ENCODE results near the gene MYO1H. TPM values are rescaled to one million over a fixed set of nuclear protein-coding genes. Genes with fewer than 3 reads are reported as not detected.

Gene MYO1H
- total and polyA plus RNA-seq, 10 donors = 0.05 TPM; not detected in 9

DNA sequence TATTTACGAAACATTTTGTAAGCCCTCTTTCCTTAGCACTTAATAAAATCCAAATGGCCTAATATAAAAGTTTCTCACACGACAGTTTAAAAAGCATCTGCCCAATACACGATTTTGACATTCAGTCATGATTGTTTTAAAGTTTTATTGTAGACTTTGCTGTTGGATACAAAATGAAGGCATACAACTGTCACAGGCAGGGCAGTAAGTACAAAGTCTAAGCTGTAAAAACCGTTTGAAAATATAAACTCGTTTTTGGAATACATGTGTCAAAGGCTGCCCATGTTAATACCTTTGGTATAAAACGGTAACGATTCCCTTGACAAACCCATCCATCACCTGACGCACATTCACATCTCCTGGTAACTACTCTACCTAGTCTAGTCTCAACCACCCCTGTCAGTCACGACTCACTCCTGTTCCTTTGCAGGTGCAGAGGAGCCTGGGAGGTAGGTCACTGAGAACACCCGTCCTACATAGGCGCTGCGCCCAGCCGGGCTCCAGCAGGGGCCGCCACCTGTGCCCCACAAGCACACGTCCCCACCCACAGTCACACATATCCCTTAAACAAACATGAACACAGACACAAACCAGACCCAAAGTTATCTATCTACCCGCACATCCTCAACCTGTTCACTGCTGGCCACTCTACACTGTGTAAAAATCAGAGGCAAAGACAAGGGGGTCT lies 102.3 kb downstream of the MYO1H start:
- DNase-seq = no peak
- TF ChIP-seq, protein P1, sequence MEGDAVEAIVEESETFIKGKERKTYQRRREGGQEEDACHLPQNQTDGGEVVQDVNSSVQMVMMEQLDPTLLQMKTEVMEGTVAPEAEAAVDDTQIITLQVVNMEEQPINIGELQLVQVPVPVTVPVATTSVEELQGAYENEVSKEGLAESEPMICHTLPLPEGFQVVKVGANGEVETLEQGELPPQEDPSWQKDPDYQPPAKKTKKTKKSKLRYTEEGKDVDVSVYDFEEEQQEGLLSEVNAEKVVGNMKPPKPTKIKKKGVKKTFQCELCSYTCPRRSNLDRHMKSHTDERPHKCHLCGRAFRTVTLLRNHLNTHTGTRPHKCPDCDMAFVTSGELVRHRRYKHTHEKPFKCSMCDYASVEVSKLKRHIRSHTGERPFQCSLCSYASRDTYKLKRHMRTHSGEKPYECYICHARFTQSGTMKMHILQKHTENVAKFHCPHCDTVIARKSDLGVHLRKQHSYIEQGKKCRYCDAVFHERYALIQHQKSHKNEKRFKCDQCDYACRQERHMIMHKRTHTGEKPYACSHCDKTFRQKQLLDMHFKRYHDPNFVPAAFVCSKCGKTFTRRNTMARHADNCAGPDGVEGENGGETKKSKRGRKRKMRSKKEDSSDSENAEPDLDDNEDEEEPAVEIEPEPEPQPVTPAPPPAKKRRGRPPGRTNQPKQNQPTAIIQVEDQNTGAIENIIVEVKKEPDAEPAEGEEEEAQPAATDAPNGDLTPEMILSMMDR (IDR thresholded peaks at IDR 0.05 in 8 of 11, conservative IDR thresholded peaks at IDR 0.05 in 3 of 11) = no peak
- TF ChIP-seq POLR2AphosphoS5 (IDR thresholded peaks at IDR 0.05) (peak in 1 of 3 donors; percentile 16), POLR2A (IDR thresholded peaks at IDR 0.05) (no peak)
- no peaks in the 10 kb centered on the region for H3K9me3 ChIP-seq
- H3K4me1 ChIP-seq = peaks cover 0 to 38% (median 11%) of the 10 kb centered on the region in 6 donors
- intact Hi-C loops (cut with DNase I; ENCODE audit: low total_unique reads) = no loop called here
- 85 to 88% (median 87%) methylated on average over 16 of the region's 16 CpGs for WGBS, 5 donors
- peaks cover 0 to 100% (median 80%) of the 10 kb centered on the region in 6 donors for H3K36me3 ChIP-seq
- H3K4me3 ChIP-seq = no peak overlapping the region
- no peaks in the 10 kb centered on the region for H3K27me3 ChIP-seq (replicated peaks in 1 of 7)
- peak overlapping the region in 4 of 8 donors; percentile 38 to 68 (median 49) for H3K27ac ChIP-seq

DNA sequence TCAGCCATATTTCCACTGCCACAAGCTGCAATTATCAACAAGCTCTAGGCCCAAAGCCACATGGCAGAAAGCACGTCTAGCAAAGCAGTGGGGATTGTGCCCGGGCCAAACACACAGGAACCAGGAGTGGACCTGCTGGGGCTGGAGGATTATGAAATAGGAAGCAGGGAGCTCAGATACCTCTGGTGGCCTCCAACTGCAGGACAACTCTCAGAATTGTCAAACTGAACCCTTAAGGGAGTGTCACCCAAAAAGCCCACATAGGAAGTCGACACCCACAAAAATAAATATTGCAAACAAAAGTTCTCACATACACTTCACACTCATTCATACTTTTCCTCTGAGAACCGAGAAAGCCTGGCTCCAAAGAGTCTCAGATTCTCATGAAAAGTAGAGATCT lies 103.3 kb downstream of the MYO1H start:
- DNase-seq = no peak
- peaks cover 0 to 38% (median 11%) of the 10 kb centered on the region in 6 donors for H3K4me1 ChIP-seq
- intact Hi-C loops (cut with DNase I; ENCODE audit: low total_unique reads) = no loop called here
- no peaks in the 10 kb centered on the region for H3K9me3 ChIP-seq
- TF ChIP-seq, protein P1 (IDR thresholded peaks at IDR 0.05 in 8 of 11, conservative IDR thresholded peaks at IDR 0.05 in 3 of 11) = no peak
- TF ChIP-seq POLR2A (IDR thresholded peaks at IDR 0.05) (no peak), POLR2AphosphoS5 (IDR thresholded peaks at IDR 0.05) (no peak)
- H3K36me3 ChIP-seq = peaks cover 5 to 100% (median 88%) of the 10 kb centered on the region in 6 donors
- WGBS, 5 donors = 36 to 70% (median 45%) methylated on average over 4 of the region's 4 CpGs
- no peak overlapping the region for H3K4me3 ChIP-seq
- no peaks in the 10 kb centered on the region for H3K27me3 ChIP-seq (replicated peaks in 1 of 7)
- H3K27ac ChIP-seq = peak overlapping the region in 5 of 8 donors; percentile 38 to 68 (median 56)

DNA sequence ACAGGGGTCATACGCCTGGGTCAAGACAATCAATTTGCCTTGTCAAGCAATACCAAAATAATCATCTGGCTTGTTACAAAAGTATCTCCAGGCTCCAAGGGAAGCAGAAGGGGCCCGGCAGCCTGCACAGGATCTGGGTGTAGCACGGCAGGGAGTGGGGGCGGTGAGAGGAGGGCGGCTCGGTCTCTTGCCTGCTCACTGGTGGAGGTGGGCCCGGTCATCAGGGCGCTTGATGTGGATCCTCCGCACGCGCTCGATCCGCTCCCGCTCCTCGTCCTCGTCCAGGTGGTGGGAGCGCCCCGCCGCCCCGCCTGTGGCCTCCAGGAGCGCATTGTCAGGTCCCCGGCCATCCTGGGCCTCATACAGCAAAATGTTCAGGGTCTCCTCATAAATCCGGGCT lies 103.7 kb downstream of the MYO1H start:
- TF ChIP-seq, protein P1 (IDR thresholded peaks at IDR 0.05 in 8 of 11, conservative IDR thresholded peaks at IDR 0.05 in 3 of 11) = no peak
- TF ChIP-seq POLR2AphosphoS5 (IDR thresholded peaks at IDR 0.05) (peak in 2 of 3 donors; percentile 4 to 43), POLR2A (IDR thresholded peaks at IDR 0.05) (no peak)
- Histone ChIP-seq H3K4me1 (peaks cover 0 to 38% (median 11%) of the 10 kb centered on the region in 6 donors), H3K9me3 (no peaks in the 10 kb centered on the region), H3K27ac (peak overlapping the region in 6 of 8 donors; percentile 38 to 68 (median 51)), H3K36me3 (peaks cover 5 to 100% (median 89%) of the 10 kb centered on the region in 6 donors), H3K27me3 (replicated peaks in 1 of 7) (no peaks in the 10 kb centered on the region), H3K4me3 (no peak overlapping the region)
- DNase-seq = no peak
- intact Hi-C loops (cut with DNase I; ENCODE audit: low total_unique reads) = no loop called here
- WGBS, 5 donors = 73 to 87% (median 84%) methylated on average over 19 to 23 of the region's 23 CpGs

DNA sequence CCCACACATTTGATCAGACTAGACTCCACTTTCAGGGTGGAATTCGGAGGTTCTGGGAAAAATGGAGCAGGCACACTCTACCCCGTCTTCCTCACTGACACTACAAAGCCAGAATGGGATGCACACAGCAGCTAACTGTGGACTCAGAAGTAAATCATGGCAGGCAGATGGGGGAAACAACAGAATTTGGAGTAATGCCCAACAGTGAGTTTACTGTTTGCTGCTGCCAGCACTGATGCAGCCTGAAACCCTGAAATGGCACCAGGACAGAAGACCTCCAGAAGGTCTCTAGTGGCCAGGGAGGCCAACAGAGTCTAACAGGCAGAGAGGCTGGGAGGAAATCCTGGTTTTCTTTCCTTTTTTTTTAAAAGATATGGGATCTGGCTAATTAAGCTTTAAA lies 104.8 kb downstream of the MYO1H start:
- no peak for DNase-seq

More for the DNA sequence above, 104.8 kb downstream of the MYO1H start:
- intact Hi-C loops (cut with DNase I; ENCODE audit: low total_unique reads) = no loop called here
- 73 to 95% (median 88%) methylated on average over 2 of the region's 2 CpGs for WGBS, 5 donors
- Histone ChIP-seq H3K4me3 (no peak overlapping the region), H3K27ac (peak overlapping the region in 4 of 8 donors; percentile 13 to 68 (median 51)), H3K36me3 (peaks cover 5 to 100% (median 89%) of the 10 kb centered on the region in 6 donors), H3K4me1 (peaks cover 0 to 42% (median 11%) of the 10 kb centered on the region in 6 donors), H3K9me3 (no peaks in the 10 kb centered on the region), H3K27me3 (replicated peaks in 1 of 7) (no peaks in the 10 kb centered on the region)
- TF ChIP-seq POLR2A (IDR thresholded peaks at IDR 0.05) (no peak), POLR2AphosphoS5 (IDR thresholded peaks at IDR 0.05) (no peak)
- TF ChIP-seq, protein P1 (IDR thresholded peaks at IDR 0.05 in 8 of 11, conservative IDR thresholded peaks at IDR 0.05 in 3 of 11) = no peak

Measured in spleen (tissue), 11 donors.